OCI-LY7 (cell line): ENCODE measurements around the gene FAM107B.

ENCODE experiments used
- EZH2phosphoT487 ChIP-seq: fragments of 200-600 bp; sonication (generic); IDR thresholded peaks from 2 replicates; pipeline ENCODE4 v1.6.1; 2018; ENCODE audit warnings: low read depth, borderline replicate concordance, mild to moderate bottlenecking, mixed run types, antibody characterized with exemption, low read length, moderate library complexity, mixed read lengths
- TF ChIP-seq, protein P1 (sequence below): fragments of 200-600 bp; sonication (generic); conservative IDR thresholded peaks from 2 replicates; pipeline ENCODE4 v1.5.1; 2014; ENCODE audit warnings: mild to moderate bottlenecking, antibody characterized with exemption, low read length, moderate library complexity, mixed read lengths

DNA sequence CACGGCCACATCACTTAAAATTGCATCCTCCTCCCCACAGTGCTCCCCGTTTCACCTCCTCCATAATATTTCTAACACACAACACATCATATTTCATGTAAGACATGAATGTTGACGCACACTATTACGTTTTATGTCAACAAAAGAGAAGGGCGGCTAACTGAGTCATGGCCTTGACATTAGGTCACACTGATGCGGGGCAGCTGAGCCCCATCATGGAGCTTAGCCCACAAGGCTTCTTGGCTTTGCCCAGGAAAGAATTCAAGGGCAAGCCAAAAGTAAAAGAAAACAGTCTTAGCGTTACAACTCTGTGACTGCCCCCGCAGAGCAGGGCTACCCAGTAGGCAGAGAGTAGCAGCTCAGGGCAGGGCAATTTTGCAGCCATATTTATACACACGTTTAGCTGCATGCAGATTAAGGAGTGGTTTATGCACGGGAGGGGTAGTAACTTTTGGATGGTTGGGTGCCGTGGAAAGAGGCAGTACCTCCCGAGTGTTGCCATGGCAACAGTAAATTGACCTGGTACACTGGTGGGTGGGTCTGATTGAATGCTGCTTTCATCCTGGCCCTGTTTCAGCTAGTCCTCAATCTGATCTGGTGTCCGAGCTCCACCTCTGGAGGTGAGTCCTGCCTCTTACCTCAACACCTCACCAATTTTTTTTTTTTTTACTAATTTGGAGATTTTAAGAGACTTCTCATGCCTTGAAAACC is 287.8 kb downstream of the FAM107B start:
- TF ChIP-seq, protein P1, sequence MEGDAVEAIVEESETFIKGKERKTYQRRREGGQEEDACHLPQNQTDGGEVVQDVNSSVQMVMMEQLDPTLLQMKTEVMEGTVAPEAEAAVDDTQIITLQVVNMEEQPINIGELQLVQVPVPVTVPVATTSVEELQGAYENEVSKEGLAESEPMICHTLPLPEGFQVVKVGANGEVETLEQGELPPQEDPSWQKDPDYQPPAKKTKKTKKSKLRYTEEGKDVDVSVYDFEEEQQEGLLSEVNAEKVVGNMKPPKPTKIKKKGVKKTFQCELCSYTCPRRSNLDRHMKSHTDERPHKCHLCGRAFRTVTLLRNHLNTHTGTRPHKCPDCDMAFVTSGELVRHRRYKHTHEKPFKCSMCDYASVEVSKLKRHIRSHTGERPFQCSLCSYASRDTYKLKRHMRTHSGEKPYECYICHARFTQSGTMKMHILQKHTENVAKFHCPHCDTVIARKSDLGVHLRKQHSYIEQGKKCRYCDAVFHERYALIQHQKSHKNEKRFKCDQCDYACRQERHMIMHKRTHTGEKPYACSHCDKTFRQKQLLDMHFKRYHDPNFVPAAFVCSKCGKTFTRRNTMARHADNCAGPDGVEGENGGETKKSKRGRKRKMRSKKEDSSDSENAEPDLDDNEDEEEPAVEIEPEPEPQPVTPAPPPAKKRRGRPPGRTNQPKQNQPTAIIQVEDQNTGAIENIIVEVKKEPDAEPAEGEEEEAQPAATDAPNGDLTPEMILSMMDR = no peak
- TF ChIP-seq EZH2phosphoT487 = no peak
